HepG2 (cell line): ENCODE results near the gene PLEKHA8. TPM values are rescaled to one million over a fixed set of nuclear protein-coding genes. Genes with fewer than 3 reads are reported as not detected.
A peak's percentile ranks its signal among the peaks of the same experiment; 100 is the strongest.

Source experiments
- BRD4 ChIP-seq: sonication (generic); formaldehyde crosslinking; IDR thresholded peaks from 2 replicates; pipeline ENCODE4 v1.4.0; 2020; ENCODE audit warnings: missing genetic modification reagents
- EED ChIP-seq: sonication (generic); formaldehyde crosslinking; IDR thresholded peaks from 2 replicates; pipeline ENCODE4 v1.5.0; 2020; ENCODE audit warnings: mild to moderate bottlenecking, missing genetic modification reagents
- FOSL1 ChIP-seq: sonication (generic); formaldehyde crosslinking; IDR thresholded peaks from 2 replicates; pipeline ENCODE4 v1.9.0; 2021; ENCODE audit warnings: missing genetic modification reagents, borderline replicate concordance
- KLF12 ChIP-seq: sonication (generic); formaldehyde crosslinking; IDR thresholded peaks from 2 replicates; pipeline ENCODE4 v1.4.0; 2020; ENCODE audit warnings: missing genetic modification reagents, borderline replicate concordance
- MTF1 ChIP-seq: sonication (generic); formaldehyde crosslinking; IDR thresholded peaks from 2 replicates; pipeline ENCODE4 v1.5.0; 2020; ENCODE audit warnings: missing genetic modification reagents
- NFKB2 ChIP-seq: sonication (generic); formaldehyde crosslinking; IDR thresholded peaks from 2 replicates; pipeline ENCODE4 v1.4.0; 2020; ENCODE audit warnings: missing genetic modification reagents, borderline replicate concordance
- SOX6 ChIP-seq, 2 experiments: fragments of 450-650 bp in 1 of 2; sonication (generic) in 1 of 2; formaldehyde crosslinking in 1 of 2; IDR thresholded peaks; 2 replicates each; pipeline versions ENCODE4 v1.4.0 to v1.6.1; 2017 to 2020; ENCODE audit warnings: antibody characterized with exemption in 1 of 2, mild to moderate bottlenecking in 1 of 2, missing genetic modification reagents in 1 of 2
- TARDBP ChIP-seq: sonication (generic); formaldehyde crosslinking; IDR thresholded peaks from 2 replicates; pipeline ENCODE4 v1.8.0; 2022; ENCODE audit warnings: mild to moderate bottlenecking, missing genetic modification reagents
- TRIM24 ChIP-seq: sonication (generic); formaldehyde crosslinking; IDR thresholded peaks from 2 replicates; pipeline ENCODE4 v1.8.0; 2022; ENCODE audit warnings: mild to moderate bottlenecking, missing genetic modification reagents
- XRCC5 ChIP-seq: fragments of 200-400 bp; formaldehyde crosslinking; optimal IDR thresholded peaks from 2 replicates; pipeline ENCODE3; 2017; ENCODE audit warnings: mild to moderate bottlenecking, low read length
- ZNF34 ChIP-seq: sonication (generic); formaldehyde crosslinking; IDR thresholded peaks from 2 replicates; pipeline ENCODE4 v1.4.0; 2020; ENCODE audit warnings: mild to moderate bottlenecking, missing genetic modification reagents, borderline replicate concordance
- ZNF572 ChIP-seq: sonication (generic); formaldehyde crosslinking; IDR thresholded peaks from 2 replicates; pipeline ENCODE4 v1.5.1; 2020; ENCODE audit warnings: mild to moderate bottlenecking, missing genetic modification reagents
- ZNF589 ChIP-seq: sonication (generic); formaldehyde crosslinking; conservative IDR thresholded peaks from 2 replicates; pipeline ENCODE4 v1.8.0; 2022; ENCODE audit warnings: mild to moderate bottlenecking, moderate library complexity, missing genetic modification reagents
- ZNF724P ChIP-seq: sonication (generic); formaldehyde crosslinking; IDR thresholded peaks from 2 replicates; pipeline ENCODE4 v1.8.0; 2022; ENCODE audit warnings: missing genetic modification reagents, borderline replicate concordance
- ZSCAN22 ChIP-seq: sonication (generic); formaldehyde crosslinking; IDR thresholded peaks from 2 replicates; pipeline ENCODE4 v1.4.0; 2020; ENCODE audit warnings: mild to moderate bottlenecking, missing genetic modification reagents
- ZSCAN30 ChIP-seq: sonication (generic); formaldehyde crosslinking; IDR thresholded peaks from 2 replicates; pipeline ENCODE4 v1.5.0; 2020; ENCODE audit warnings: mild to moderate bottlenecking, missing genetic modification reagents
- polyA plus RNA-seq, 8 experiments: library from polyadenylated mRNA; depleted of rRNA in 3 of 8; stranded (reverse) in 7 of 8; unstranded in 1 of 8; fragments of >200 nt; fragmentation: Illumina TruSeq in 4 of 8; extraction: Trizol in 4 of 8; gene quantifications; 2 replicates each; pipeline versions ENCODE4 v1.2.1 to v1.2.3, GENCODE V29; 2011 to 2016; ENCODE audit warnings: low read depth in 4 of 8, missing spikeins in 1 of 8, mixed read lengths in 1 of 8; ENCODE audit not compliant: insufficient read depth in 1 of 8
- total RNA-seq, 5 experiments: library from RNA; depleted of rRNA; stranded (reverse); fragments of >200 nt; fragmentation: Illumina TruSeq; extraction: Trizol; gene quantifications; 2 replicates each; pipeline ENCODE4 v1.2.3, GENCODE V29; 2016; ENCODE audit warnings: low read depth in 1 of 5
- TF ChIP-seq, protein P1 (sequence below): sonication (generic); formaldehyde crosslinking; IDR thresholded peaks from 2 replicates; pipeline ENCODE4 v1.8.1; 2023; ENCODE audit warnings: mild to moderate bottlenecking, missing genetic modification reagents
- TF ChIP-seq, protein P2 (sequence below): sonication (generic); formaldehyde crosslinking; IDR thresholded peaks from 2 replicates; pipeline ENCODE4 v1.4.0; 2020; ENCODE audit warnings: mild to moderate bottlenecking, missing genetic modification reagents, borderline replicate concordance
- TF ChIP-seq, protein P3 (sequence below): sonication (generic); formaldehyde crosslinking; conservative IDR thresholded peaks from 2 replicates; pipeline ENCODE4 v1.8.1; 2023; ENCODE audit warnings: missing genetic modification reagents
- TF ChIP-seq, protein P4 (sequence below): IDR thresholded peaks from 2 replicates; pipeline ENCODE4 v1.6.1; 2016; ENCODE audit warnings: mild to moderate bottlenecking, missing biosample characterization, missing genetic modification reagents
- TF ChIP-seq, protein P5 (sequence below), 2 experiments: fragments of 450-650 bp in 1 of 2; sonication (generic) in 1 of 2; formaldehyde crosslinking; IDR thresholded peaks; 2 replicates each; pipeline versions ENCODE4 v1.5.0 to v1.8.0; 2020 to 2022; ENCODE audit warnings: mild to moderate bottlenecking in 1 of 2, missing genetic modification reagents in 1 of 2
- TF ChIP-seq, protein P6 (sequence below): IDR thresholded peaks from 2 replicates; pipeline ENCODE4 v1.6.1; 2018; ENCODE audit warnings: missing genetic modification reagents

The PLEKHA8 gene
- total and polyA plus RNA-seq, 2 of the 13 experiments (the other 11 are each of a cell fraction or from before 2014, with no cell fraction given): 12.5 to 26.4 TPM

DNA sequence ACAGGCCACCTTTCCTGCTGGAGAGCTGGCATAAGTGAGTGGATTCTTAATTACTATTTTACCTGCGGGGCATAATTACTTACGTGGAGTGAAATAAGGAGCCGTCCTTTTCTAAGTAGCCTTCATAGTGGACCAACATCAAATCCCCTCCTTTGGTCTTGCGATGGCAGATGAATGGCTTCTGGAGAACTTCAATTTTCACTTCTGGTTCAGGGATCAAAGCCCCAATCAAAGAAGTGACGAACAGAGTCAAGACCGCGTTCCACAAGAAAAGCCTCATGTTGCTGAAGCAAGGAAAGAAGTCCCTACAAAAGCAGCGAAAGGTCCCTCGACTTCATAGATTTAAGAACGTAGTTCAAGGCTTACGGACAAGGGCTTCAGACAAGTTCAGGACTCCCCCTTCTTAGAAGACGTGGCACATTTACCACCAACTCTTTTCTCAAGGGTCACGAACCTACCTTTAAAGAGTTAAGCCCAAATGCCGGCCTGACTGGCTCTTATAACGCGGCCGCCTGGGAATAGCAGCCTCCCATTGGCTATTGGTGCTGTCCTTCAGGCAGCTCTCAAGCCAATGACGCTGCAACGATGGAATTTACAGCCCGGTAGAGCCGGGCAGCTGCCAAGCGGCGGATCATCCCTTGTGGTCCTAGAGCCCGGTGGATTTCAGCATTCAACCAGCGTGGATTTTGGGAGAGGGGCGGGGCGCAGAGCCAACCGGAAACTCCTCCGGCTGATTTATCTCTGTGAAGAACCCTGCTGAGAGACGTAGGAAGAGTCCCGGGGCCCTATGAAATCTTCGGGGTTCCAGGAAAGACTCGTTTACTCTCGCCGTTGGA, 1.8 kb upstream of the PLEKHA8 start, which contains the start of gene FKBP14 (continued):
- no peak for TF ChIP-seq FOSL1 (CRISPR knock-in tag)
- TF ChIP-seq ZNF34 (CRISPR knock-in tag): no peak
- TF ChIP-seq, protein P1, sequence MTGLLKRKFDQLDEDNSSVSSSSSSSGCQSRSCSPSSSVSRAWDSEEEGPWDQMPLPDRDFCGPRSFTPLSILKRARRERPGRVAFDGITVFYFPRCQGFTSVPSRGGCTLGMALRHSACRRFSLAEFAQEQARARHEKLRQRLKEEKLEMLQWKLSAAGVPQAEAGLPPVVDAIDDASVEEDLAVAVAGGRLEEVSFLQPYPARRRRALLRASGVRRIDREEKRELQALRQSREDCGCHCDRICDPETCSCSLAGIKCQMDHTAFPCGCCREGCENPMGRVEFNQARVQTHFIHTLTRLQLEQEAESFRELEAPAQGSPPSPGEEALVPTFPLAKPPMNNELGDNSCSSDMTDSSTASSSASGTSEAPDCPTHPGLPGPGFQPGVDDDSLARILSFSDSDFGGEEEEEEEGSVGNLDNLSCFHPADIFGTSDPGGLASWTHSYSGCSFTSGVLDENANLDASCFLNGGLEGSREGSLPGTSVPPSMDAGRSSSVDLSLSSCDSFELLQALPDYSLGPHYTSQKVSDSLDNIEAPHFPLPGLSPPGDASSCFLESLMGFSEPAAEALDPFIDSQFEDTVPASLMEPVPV: 0 out of 2 replicates have a peak, but pooled peaks have one; percentile 33
- TF ChIP-seq ZNF724P (CRISPR knock-in tag): no peak
- TF ChIP-seq NFKB2 (CRISPR knock-in tag): no peak; the same call in 1 of the 2 replicates
- no peak for TF ChIP-seq TRIM24 (CRISPR knock-in tag)
- TF ChIP-seq, protein P2, sequence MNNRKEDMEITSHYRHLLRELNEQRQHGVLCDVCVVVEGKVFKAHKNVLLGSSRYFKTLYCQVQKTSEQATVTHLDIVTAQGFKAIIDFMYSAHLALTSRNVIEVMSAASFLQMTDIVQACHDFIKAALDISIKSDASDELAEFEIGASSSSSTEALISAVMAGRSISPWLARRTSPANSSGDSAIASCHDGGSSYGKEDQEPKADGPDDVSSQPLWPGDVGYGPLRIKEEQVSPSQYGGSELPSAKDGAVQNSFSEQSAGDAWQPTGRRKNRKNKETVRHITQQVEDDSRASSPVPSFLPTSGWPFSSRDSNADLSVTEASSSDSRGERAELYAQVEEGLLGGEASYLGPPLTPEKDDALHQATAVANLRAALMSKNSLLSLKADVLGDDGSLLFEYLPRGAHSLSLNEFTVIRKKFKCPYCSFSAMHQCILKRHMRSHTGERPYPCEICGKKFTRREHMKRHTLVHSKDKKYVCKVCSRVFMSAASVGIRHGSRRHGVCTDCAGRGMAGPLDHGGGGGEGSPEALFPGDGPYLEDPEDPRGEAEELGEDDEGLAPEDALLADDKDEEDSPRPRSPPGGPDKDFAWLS: no peak
- TF ChIP-seq TARDBP (CRISPR knock-in tag): peak; percentile 56; the same call in 1 of the 2 replicates
- TF ChIP-seq, protein P3, sequence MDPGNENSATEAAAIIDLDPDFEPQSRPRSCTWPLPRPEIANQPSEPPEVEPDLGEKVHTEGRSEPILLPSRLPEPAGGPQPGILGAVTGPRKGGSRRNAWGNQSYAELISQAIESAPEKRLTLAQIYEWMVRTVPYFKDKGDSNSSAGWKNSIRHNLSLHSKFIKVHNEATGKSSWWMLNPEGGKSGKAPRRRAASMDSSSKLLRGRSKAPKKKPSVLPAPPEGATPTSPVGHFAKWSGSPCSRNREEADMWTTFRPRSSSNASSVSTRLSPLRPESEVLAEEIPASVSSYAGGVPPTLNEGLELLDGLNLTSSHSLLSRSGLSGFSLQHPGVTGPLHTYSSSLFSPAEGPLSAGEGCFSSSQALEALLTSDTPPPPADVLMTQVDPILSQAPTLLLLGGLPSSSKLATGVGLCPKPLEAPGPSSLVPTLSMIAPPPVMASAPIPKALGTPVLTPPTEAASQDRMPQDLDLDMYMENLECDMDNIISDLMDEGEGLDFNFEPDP: no peak
- TF ChIP-seq, protein P4, sequence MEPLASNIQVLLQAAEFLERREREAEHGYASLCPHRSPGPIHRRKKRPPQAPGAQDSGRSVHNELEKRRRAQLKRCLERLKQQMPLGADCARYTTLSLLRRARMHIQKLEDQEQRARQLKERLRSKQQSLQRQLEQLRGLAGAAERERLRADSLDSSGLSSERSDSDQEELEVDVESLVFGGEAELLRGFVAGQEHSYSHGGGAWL: no peak
- TF ChIP-seq SOX6 (IDR thresholded peaks at IDR 0.05): no peak
- TF ChIP-seq SOX6 (CRISPR knock-in tag; IDR thresholded peaks at IDR 0.05): peak; percentile 43; the same call in 1 of the 2 replicates
- no peak for TF ChIP-seq MTF1 (CRISPR knock-in tag)
- no peak for TF ChIP-seq BRD4 (CRISPR knock-in tag)
- TF ChIP-seq XRCC5: peak; percentile 94
- TF ChIP-seq KLF12 (CRISPR knock-in tag): peak; percentile 36; the same call in 1 of the 2 replicates
- TF ChIP-seq ZNF572 (CRISPR knock-in tag): no peak; the same call in 1 of the 2 replicates
- TF ChIP-seq, protein P5, sequence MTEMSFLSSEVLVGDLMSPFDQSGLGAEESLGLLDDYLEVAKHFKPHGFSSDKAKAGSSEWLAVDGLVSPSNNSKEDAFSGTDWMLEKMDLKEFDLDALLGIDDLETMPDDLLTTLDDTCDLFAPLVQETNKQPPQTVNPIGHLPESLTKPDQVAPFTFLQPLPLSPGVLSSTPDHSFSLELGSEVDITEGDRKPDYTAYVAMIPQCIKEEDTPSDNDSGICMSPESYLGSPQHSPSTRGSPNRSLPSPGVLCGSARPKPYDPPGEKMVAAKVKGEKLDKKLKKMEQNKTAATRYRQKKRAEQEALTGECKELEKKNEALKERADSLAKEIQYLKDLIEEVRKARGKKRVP (CRISPR knock-in tag; IDR thresholded peaks at IDR 0.05): no peak
- TF ChIP-seq, protein P6, sequence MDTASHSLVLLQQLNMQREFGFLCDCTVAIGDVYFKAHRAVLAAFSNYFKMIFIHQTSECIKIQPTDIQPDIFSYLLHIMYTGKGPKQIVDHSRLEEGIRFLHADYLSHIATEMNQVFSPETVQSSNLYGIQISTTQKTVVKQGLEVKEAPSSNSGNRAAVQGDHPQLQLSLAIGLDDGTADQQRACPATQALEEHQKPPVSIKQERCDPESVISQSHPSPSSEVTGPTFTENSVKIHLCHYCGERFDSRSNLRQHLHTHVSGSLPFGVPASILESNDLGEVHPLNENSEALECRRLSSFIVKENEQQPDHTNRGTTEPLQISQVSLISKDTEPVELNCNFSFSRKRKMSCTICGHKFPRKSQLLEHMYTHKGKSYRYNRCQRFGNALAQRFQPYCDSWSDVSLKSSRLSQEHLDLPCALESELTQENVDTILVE (CRISPR knock-in tag): no peak
- no peak for TF ChIP-seq ZSCAN22 (CRISPR knock-in tag)
- no peak for TF ChIP-seq EED (CRISPR knock-in tag)
- no peak for TF ChIP-seq ZNF589 (CRISPR knock-in tag)
- no peak for TF ChIP-seq ZSCAN30
